Suprapubic skin (tissue), 3 donors: ENCODE results near the gene MUC4.

ENCODE experiments used
- POLR2A ChIP-seq, 2 donors: fragments of 450-650 bp; IDR thresholded peaks; one replicate each; pipeline ENCODE4 v1.6.1; 2017; ENCODE audit warnings: antibody characterized with exemption in 2 of 2, mild to moderate bottlenecking in 2 of 2, moderate library complexity in 2 of 2
- TF ChIP-seq, protein P1 (sequence below), 2 donors: fragments of 200-600 bp in 1 of 2; fragments of 450-650 bp in 1 of 2; sonication (generic) in 1 of 2; IDR thresholded peaks; one replicate each; pipeline ENCODE4 v1.5.1; 2016 to 2019; ENCODE audit warnings: antibody characterized with exemption in 2 of 2, mild to moderate bottlenecking in 1 of 2, moderate library complexity in 1 of 2

DNA sequence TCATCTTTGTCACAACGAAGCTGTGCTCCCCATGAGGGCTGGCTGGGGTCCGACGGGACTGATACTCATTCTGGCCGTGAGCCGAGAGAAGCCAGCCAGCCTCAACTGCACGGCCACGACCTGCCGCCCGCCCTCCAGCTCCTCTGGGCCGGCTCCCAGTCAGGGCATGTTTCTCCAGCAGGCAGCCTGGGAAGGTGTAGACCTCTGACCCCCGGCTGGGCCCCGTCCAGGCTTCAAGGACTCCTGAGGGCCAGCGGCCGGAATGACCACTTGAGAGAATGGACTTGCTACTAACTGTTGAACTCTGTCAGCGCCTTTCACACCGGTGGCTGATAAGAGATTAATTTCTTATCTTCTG, 18.1 kb upstream of the MUC4 start:
- TF ChIP-seq, protein P1, sequence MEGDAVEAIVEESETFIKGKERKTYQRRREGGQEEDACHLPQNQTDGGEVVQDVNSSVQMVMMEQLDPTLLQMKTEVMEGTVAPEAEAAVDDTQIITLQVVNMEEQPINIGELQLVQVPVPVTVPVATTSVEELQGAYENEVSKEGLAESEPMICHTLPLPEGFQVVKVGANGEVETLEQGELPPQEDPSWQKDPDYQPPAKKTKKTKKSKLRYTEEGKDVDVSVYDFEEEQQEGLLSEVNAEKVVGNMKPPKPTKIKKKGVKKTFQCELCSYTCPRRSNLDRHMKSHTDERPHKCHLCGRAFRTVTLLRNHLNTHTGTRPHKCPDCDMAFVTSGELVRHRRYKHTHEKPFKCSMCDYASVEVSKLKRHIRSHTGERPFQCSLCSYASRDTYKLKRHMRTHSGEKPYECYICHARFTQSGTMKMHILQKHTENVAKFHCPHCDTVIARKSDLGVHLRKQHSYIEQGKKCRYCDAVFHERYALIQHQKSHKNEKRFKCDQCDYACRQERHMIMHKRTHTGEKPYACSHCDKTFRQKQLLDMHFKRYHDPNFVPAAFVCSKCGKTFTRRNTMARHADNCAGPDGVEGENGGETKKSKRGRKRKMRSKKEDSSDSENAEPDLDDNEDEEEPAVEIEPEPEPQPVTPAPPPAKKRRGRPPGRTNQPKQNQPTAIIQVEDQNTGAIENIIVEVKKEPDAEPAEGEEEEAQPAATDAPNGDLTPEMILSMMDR (IDR thresholded peaks at IDR 0.05) = no peak
- TF ChIP-seq POLR2A (IDR thresholded peaks at IDR 0.05) = no peak
